Measurements from ENCODE around the gene SMARCC2. TPM values are rescaled to one million over a fixed set of nuclear protein-coding genes. Genes with fewer than 3 reads are reported as not detected.
A peak's percentile ranks its signal among the peaks of the same experiment; 100 is the strongest.

Gene SMARCC2
- total and polyA plus RNA-seq, 2 of the 13 experiments (the other 11 are each of a cell fraction or from before 2014, with no cell fraction given) = 21.3 to 24.1 TPM

GRCh38 chr12:56119361-56119796, 69.9 kb downstream of the SMARCC2 start (continued):
- TF ChIP-seq PAF1 (CRISPR knock-in tag; IDR thresholded peaks at IDR 0.05) = no peak
- TF ChIP-seq TFDP1 (CRISPR knock-in tag; IDR thresholded peaks at IDR 0.05; ENCODE audit: borderline replicate concordance) = peak; percentile 48; the same call in 1 of the 2 replicates
- TF ChIP-seq ZNF180 (CRISPR knock-in tag; IDR thresholded peaks at IDR 0.05; ENCODE audit: borderline replicate concordance, low read depth) = no peak
- TF ChIP-seq KLF6 (CRISPR knock-in tag; IDR thresholded peaks at IDR 0.05) = no peak
- no peak for TF ChIP-seq SRSF9 (IDR thresholded peaks at IDR 0.05; ENCODE audit: borderline replicate concordance, insufficient read depth, low read depth, low read length, poor library complexity, severe bottlenecking)
- TF ChIP-seq CBFB (CRISPR knock-in tag; IDR thresholded peaks at IDR 0.05) = no peak
- TF ChIP-seq ZNF605 (CRISPR knock-in tag; IDR thresholded peaks at IDR 0.05) = no peak
- no peak for TF ChIP-seq NRL (CRISPR knock-in tag; IDR thresholded peaks at IDR 0.05; ENCODE audit: borderline replicate concordance)
- TF ChIP-seq MZF1 (CRISPR knock-in tag; IDR thresholded peaks at IDR 0.05; ENCODE audit: borderline replicate concordance) = no peak
- no peak for TF ChIP-seq ZNF335 (CRISPR knock-in tag; IDR thresholded peaks at IDR 0.05)
- no peak for TF ChIP-seq ZNF333 (CRISPR knock-in tag; IDR thresholded peaks at IDR 0.05; ENCODE audit: borderline replicate concordance)
- no peak for TF ChIP-seq ZNF672 (CRISPR knock-in tag; IDR thresholded peaks at IDR 0.05)
- no peak for TF ChIP-seq ZNF777 (CRISPR knock-in tag; IDR thresholded peaks at IDR 0.05)
- TF ChIP-seq ZGPAT (CRISPR knock-in tag; IDR thresholded peaks at IDR 0.05) = no peak
- no peak for TF ChIP-seq ZBTB44 (CRISPR knock-in tag; IDR thresholded peaks at IDR 0.05)
- no peak for TF ChIP-seq ZFX (CRISPR knock-in tag; IDR thresholded peaks at IDR 0.05; ENCODE audit: low read depth)
- TF ChIP-seq ELF1 (CRISPR knock-in tag; IDR thresholded peaks at IDR 0.05) = no peak
- TF ChIP-seq ZNF639 (CRISPR knock-in tag; conservative IDR thresholded peaks at IDR 0.05) = no peak
- TF ChIP-seq ZNF761 (CRISPR knock-in tag; conservative IDR thresholded peaks at IDR 0.05) = no peak
- no peak for TF ChIP-seq ZNF572 (CRISPR knock-in tag; IDR thresholded peaks at IDR 0.05)
- 0 out of 2 replicates have a peak, but pooled peaks have one; percentile 35 for TF ChIP-seq ZNF331 (CRISPR knock-in tag; IDR thresholded peaks at IDR 0.05)
- no peak for TF ChIP-seq ZEB1 (IDR thresholded peaks at IDR 0.05; ENCODE audit: insufficient replicate concordance, low read depth)
- TF ChIP-seq AGO2 (optimal IDR thresholded peaks at IDR 0.05; ENCODE audit: low read depth, low read length) = no peak
- TF ChIP-seq FOXP4 (CRISPR knock-in tag; IDR thresholded peaks at IDR 0.05) = no peak
- TF ChIP-seq FLYWCH1 (CRISPR knock-in tag; IDR thresholded peaks at IDR 0.05) = no peak
